Measurements from ENCODE around the gene ZRANB1.

The ZRANB1 gene

GRCh38 chr10:124993736-124994451 is 52.0 kb downstream of the ZRANB1 start:
- no peak for DNase-seq (ENCODE audit: low spot score)

DNA sequence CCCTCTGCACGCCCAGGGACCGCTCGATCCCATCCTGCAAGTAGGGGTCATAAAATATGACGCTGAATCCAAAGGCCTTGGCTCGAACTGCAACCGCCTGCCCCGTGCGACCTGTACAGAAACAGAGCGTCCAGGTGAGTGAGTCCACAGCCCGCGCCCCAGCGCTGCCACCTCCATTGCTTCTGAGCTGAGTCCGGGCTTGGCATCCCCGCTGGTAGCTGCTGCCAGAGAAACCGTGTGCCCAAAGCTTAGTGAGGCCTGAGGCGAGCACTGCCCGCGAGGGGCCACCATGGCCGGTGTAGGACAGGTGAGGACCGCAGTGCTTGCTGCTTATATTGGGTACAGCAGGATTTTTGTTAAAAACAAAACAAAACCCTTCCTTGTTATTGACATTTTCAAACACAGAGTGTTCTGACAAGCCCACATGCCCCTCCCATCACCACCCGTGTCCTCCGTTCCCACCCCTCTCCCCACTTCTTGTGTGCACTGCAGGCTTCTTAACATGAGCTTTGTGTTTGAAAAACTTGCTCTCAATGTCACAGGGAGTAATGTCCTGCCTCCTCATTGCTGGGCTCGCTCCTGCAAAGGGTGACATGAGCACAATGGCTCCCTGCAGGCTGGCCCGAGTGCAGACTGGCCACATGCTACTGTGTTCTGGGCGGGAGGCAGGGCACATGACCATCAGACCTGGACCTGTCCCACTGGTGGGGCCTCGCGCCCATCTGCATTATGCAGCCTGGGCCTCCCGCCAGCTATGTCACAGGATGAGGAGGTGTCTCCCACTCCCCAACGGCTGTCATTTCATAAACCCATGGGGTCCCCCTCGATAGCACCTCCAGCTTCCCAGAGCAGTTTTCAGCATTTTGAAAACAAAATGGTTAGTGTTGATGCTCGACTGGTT is 52.9 kb downstream of the ZRANB1 start:
- no peak for DNase-seq (ENCODE audit: low spot score)

- DNase-seq (ENCODE audit: low spot score), result no peak
Observed at GRCh38 chr10:124995605-124996004, 53.7 kb downstream of the ZRANB1 start.

- DNase-seq (ENCODE audit: low spot score), result no peak
Observed at GRCh38 chr10:124996127-124996853, 54.4 kb downstream of the ZRANB1 start.

DNA sequence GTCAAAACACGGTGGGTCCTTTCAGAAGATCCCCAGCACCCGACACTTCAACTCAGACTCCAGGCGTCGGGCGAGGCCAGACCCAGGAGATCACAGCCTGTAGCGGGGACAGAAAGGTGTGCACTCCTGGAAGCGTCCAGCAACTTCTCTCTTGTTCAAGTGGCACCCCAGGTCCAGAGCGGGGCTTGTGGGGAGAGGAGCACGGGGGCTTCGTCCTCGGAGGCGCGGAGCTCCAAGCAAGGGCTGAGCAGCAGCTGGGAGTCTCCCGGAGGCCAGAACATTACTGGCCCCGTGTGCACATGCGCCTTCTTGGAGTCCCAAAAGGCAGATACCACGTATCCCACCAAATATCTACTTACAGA is 54.9 kb downstream of the ZRANB1 start:
- no peak for DNase-seq (ENCODE audit: low spot score)

DNA sequence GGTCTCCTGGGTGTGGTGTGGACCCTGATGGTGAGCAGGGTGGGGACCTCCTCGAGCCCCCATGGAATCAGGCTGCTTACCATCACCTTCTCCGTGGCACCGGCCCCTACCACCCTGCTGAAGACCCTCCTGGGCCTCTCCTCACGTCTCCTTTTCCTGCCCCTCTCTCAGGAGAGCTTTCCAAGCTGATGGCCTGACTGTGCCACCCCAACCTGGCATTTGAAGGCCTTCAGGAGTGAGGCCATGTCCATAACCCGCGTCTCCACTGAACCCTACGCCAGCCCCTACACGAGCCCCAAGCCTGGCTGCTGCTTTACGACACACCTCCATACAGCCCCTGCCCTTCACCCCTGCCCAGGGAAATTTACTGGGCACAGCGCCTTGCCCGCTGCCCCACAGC is 55.4 kb downstream of the ZRANB1 start:
- no peak for DNase-seq (ENCODE audit: low spot score)

GRCh38 chr10:124997771-124998623 is 56.1 kb downstream of the ZRANB1 start:
- DNase-seq (ENCODE audit: low spot score), result no peak

- no peak for DNase-seq (ENCODE audit: low spot score)
Observed at GRCh38 chr10:124998624-124999291, 56.8 kb downstream of the ZRANB1 start.

GRCh38 chr10:124999433-125000365 is 57.8 kb downstream of the ZRANB1 start:
- no peak for DNase-seq (ENCODE audit: low spot score)

GRCh38 chr10:125000366-125001312 is 58.7 kb downstream of the ZRANB1 start:
- DNase-seq (ENCODE audit: low spot score), result no peak

- DNase-seq (ENCODE audit: low spot score), result no peak
Observed at GRCh38 chr10:125001313-125002046, 59.6 kb downstream of the ZRANB1 start.

DNA sequence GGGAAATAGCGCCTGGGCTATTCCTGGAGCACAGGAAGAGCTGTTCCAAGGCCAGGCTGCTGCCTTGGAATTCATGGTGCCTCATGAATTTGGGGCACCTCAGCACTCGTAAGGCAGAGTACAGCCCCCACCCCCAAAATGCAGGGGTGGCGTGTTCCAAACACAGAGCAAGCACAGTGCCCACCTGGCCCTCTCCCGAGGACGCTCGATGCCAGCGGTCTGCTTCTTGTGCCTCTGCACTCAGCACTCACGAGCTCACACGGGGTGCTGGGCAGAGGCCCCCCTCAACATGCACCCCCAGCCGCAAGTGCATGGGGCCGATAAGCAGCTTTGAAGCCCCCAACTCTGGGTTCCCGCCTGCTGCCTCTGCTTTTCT is 60.1 kb downstream of the ZRANB1 start:
- no peak for DNase-seq (ENCODE audit: low spot score)

DNA sequence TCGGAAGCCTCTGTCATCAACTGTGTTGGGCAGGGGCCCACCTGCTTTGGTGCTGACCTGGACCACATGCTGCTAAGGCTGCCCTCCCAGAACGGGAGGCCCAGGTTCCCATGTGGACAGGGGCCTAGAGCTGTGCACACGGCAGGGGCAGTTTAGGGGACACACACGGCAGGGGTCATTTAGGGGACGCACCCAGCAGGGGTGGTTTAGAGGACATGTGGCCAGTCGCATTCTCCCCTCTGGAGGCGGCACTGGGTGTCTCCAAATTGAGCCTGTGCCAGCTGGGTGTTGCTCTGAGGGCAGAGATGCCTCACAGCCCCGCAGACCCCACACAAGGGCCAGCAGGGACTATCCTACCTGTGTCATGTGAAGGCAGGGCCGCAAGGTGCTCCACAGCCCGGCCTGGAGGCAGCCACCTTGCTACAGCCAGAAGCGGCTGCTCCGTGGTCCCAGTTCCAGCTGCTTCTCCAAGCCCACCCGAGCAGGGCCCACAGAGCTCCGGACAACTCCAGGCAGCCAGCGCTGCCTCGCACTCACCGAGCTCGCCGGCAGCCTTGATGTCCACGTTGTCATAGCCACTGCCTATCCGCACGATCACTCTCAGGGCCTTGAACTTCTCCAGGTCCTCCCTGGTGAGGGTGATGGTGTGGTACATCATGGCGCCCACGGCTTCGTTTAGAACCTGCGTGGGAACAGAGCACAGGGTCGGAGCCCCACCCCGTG is 60.7 kb downstream of the ZRANB1 start:
- DNase-seq (ENCODE audit: low spot score), result no peak

- DNase-seq (ENCODE audit: low spot score), result no peak
Observed at GRCh38 chr10:125003146-125003900, 61.4 kb downstream of the ZRANB1 start.

- DNase-seq (ENCODE audit: low spot score), result no peak
Observed at GRCh38 chr10:125003901-125004467, 62.1 kb downstream of the ZRANB1 start.

DNA sequence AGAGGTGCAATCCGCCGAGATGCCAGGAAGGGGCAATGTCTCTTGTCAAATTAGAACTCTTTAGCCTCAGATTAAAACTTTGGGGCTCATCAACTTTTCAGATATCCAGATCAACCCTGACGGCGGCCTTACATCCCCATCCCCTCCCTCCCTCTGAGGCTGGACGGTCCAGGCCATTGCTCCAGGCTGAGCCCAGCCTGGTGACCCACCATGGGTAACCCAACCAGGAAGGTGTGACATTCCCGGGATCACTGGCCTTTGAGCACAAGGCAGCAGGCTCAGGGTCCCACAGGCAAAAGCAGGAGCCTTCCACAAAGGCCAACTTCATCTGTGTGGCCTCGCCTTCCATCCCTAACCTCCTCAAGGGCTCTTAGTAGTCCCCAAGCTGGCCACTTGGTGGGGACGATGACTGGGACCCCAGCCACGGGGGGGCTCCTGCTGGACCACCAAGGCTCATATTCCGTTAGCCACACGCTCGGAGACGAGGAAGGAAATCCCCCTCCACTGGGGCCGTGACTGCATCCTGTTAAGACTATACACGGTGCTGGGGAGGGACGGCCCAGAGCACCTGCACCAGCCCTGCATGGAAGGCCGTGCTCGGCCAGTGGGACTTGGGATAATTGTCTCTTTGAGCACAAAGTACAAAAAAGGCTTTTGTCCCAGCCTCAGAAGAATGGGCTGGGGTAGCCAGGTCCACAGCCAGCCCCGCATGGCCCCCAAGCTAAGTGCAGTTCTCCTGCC is 62.8 kb downstream of the ZRANB1 start:
- no peak for DNase-seq (ENCODE audit: low spot score)
